Nucleus accumbens (tissue), 56 donors: ENCODE data around the gene CHD9.
"Not testable (repeated sequence)": the region's sequence is repeated elsewhere in the genome, so short reads cannot be mapped to it uniquely, and the experiment has no call there.

Experiments used
- DNase-seq, 56 donors: peaks; one replicate each; lab custom pipeline; 2025; lab: John Stamatoyannopoulos, UW

CHD9 gene

GRCh38 chr16:53045341-53046220 is 9.2 kb upstream of the CHD9 start:
- DNase-seq: no peak

- DNase-seq: not testable (repeated sequence)
These were observed 7.3 kb upstream of the CHD9 start for GRCh38 chr16:53047515-53047914.

GRCh38 chr16:53048139-53048915 is 6.5 kb upstream of the CHD9 start:
- no peak for DNase-seq

- DNase-seq: not testable (repeated sequence)
These were observed 3.5 kb upstream of the CHD9 start for GRCh38 chr16:53051255-53051654.

GRCh38 chr16:53052519-53053501 is 2.0 kb upstream of the CHD9 start, which contains the start of gene CHD9NB:
Gene CHD9NB, minus strand, starts transcription at chr16:53052897. Its CDS starts 8,739 bp downstream, at chr16:53044158.
- no peak for DNase-seq

- DNase-seq: peak in 14 of 56 donors; percentile 29 to 56 (median 40)
These were observed 673 bp upstream of the CHD9 start for GRCh38 chr16:53053967-53054669.

GRCh38 chr16:53055541-53056391 is 975 bp downstream of the CHD9 start:
- peak in 21 of 56 donors; percentile 5 to 65 (median 38) for DNase-seq

- peak in 2 of 56 donors; percentile 12 to 15 for DNase-seq
These were observed 1.6 kb downstream of the CHD9 start for GRCh38 chr16:53056392-53056881.

GRCh38 chr16:53057658-53058057 is 2.9 kb downstream of the CHD9 start:
- DNase-seq: no peak

- no peak for DNase-seq
These were observed 3.6 kb downstream of the CHD9 start for GRCh38 chr16:53058441-53058840.

- no peak for DNase-seq
These were observed 4.1 kb downstream of the CHD9 start for GRCh38 chr16:53058882-53059281.

- no peak for DNase-seq
These were observed 4.9 kb downstream of the CHD9 start for GRCh38 chr16:53059672-53060071.

- no peak for DNase-seq
These were observed 6.5 kb downstream of the CHD9 start for GRCh38 chr16:53061256-53061655.

- peak in 8 of 56 donors; percentile 8 to 40 (median 19) for DNase-seq
These were observed 6.9 kb downstream of the CHD9 start for GRCh38 chr16:53061701-53062159.

- no peak for DNase-seq
These were observed 9.3 kb downstream of the CHD9 start for GRCh38 chr16:53064081-53064578.

GRCh38 chr16:53065461-53066061 is 10.8 kb downstream of the CHD9 start:
- peak in 1 of 56 donors; percentile 9 for DNase-seq

- DNase-seq: no peak
These were observed 12.9 kb downstream of the CHD9 start for GRCh38 chr16:53067675-53068074.

GRCh38 chr16:53068423-53068833 is 13.6 kb downstream of the CHD9 start:
- DNase-seq: no peak
